OCI-LY3 (cell line): ENCODE measurements around the gene FEM1B.
"Not testable (repeated sequence)": the region's sequence is repeated elsewhere in the genome, so short reads cannot be mapped to it uniquely, and the experiment has no call there.

Experiments used
- H2AFZ ChIP-seq: fragments of 200-600, 300-600 bp; shearing (Covaris generic); 2 replicates; pipeline ENCODE4 v1.6.0; 2014; ENCODE audit warnings: antibody characterized with exemption, low read depth, low read length
- H3K27ac ChIP-seq: fragments of 200-600, 300-600 bp; sonication (generic); 2 replicates; pipeline ENCODE4 v1.5.1; 2014; ENCODE audit warnings: mild to moderate bottlenecking, low read length, moderate library complexity, mixed read lengths
- H3K27me3 ChIP-seq: fragments of 200-600, 300-600 bp; sonication (generic); 2 replicates; pipeline ENCODE4 v1.6.1; 2014; ENCODE audit warnings: low read depth, low read length, mixed read lengths
- H3K36me3 ChIP-seq: fragments of 200-600, 300-600 bp; sonication (generic); replicated peaks from 2 replicates; pipeline ENCODE3; 2014; ENCODE audit warnings: low read depth, low read length, mixed read lengths
- H3K4me1 ChIP-seq: fragments of 300-600, 200-600 bp; sonication (generic); 2 replicates; pipeline ENCODE4 v1.6.1; 2014; ENCODE audit warnings: low read length, mixed read lengths
- H3K4me2 ChIP-seq: fragments of 200-600, 300-600 bp; sonication (generic); 2 replicates; pipeline ENCODE4 v1.6.1; 2014; ENCODE audit warnings: low read length, mixed read lengths
- H3K4me3 ChIP-seq: fragments of 300-600, 200-600 bp; sonication (generic); 2 replicates; pipeline ENCODE4 v1.5.1; 2014; ENCODE audit warnings: antibody characterized with exemption, mild to moderate bottlenecking, low read length, moderate library complexity
- H3K79me2 ChIP-seq: fragments of 300-600, 200-600 bp; shearing (Covaris generic); 2 replicates; pipeline ENCODE4 v1.6.1; 2014; ENCODE audit warnings: mild to moderate bottlenecking, low read length, mixed read lengths
- H3K9ac ChIP-seq: fragments of 300-600, 200-600 bp; shearing (Covaris generic); 2 replicates; pipeline ENCODE4 v1.6.0; 2014; ENCODE audit warnings: mild to moderate bottlenecking, low read length, moderate library complexity
- H3K9me3 ChIP-seq: fragments of 200-600, 300-600 bp; shearing (Covaris generic); 2 replicates; pipeline ENCODE4 v1.6.1; 2014; ENCODE audit warnings: low read length, mixed read lengths; ENCODE audit not compliant: insufficient read depth
- H4K20me1 ChIP-seq: fragments of 200-600, 300-600 bp; sonication (generic); 2 replicates; pipeline ENCODE4 v1.6.1; 2016; ENCODE audit warnings: low read length, mixed read lengths; ENCODE audit not compliant: insufficient read depth
- CTCF ChIP-seq: fragments of 200-600, 300-600 bp; sonication (generic); IDR thresholded peaks from 2 replicates; pipeline ENCODE4 v1.5.1; 2014; ENCODE audit warnings: antibody characterized with exemption, low read length, low read depth
- EZH2phosphoT487 ChIP-seq: fragments of 200-600 bp; shearing (Covaris generic); IDR thresholded peaks from 2 replicates; pipeline ENCODE4 v1.6.1; 2018; ENCODE audit warnings: antibody characterized with exemption, mixed run types, low read depth

The FEM1B gene

GRCh38 chr15:68232449-68232848 lies 45.1 kb upstream of the FEM1B start:
- no peak overlapping the region for H3K27ac ChIP-seq
- peaks cover 24% of the 10 kb centered on the region for H3K79me2 ChIP-seq
- H3K4me3 ChIP-seq, result no peak overlapping the region
- no peak overlapping the region for H3K9ac ChIP-seq
- no peak overlapping the region for H2AFZ ChIP-seq
- no peaks in the 10 kb centered on the region for H3K36me3 ChIP-seq
- peak overlapping the region; percentile 14; the same call in 1 of the 2 replicates for H3K4me2 ChIP-seq
- H4K20me1 ChIP-seq, result peaks cover 11% of the 10 kb centered on the region
- peaks cover 29% of the 10 kb centered on the region for H3K4me1 ChIP-seq
- H3K27me3 ChIP-seq, result no peaks in the 10 kb centered on the region
- no peak for TF ChIP-seq EZH2phosphoT487
- TF ChIP-seq CTCF, result no peak
- H3K9me3 ChIP-seq, result no peaks in the 10 kb centered on the region

- no peak overlapping the region for H3K9ac ChIP-seq
- peaks cover 6% of the 10 kb centered on the region; the same call in 1 of the 2 replicates for H4K20me1 ChIP-seq
- H3K79me2 ChIP-seq, result peaks cover 20% of the 10 kb centered on the region
- TF ChIP-seq EZH2phosphoT487, result no peak
- H3K27ac ChIP-seq, result no peak overlapping the region
- H2AFZ ChIP-seq, result no peak overlapping the region
- no peaks in the 10 kb centered on the region for H3K36me3 ChIP-seq
- peaks cover 24% of the 10 kb centered on the region for H3K4me1 ChIP-seq
- H3K27me3 ChIP-seq, result no peaks in the 10 kb centered on the region
- no peaks in the 10 kb centered on the region for H3K9me3 ChIP-seq
- H3K4me2 ChIP-seq, result peak overlapping the region; percentile 14; the same call in 1 of the 2 replicates
- no peak overlapping the region for H3K4me3 ChIP-seq
Measured at GRCh38 chr15:68232937-68233336, 44.6 kb upstream of the FEM1B start.

GRCh38 chr15:68234060-68234459 lies 43.5 kb upstream of the FEM1B start:
- H2AFZ ChIP-seq, result no peak overlapping the region

GRCh38 chr15:68234520-68234919 lies 43.0 kb upstream of the FEM1B start:
- H2AFZ ChIP-seq, H4K20me1 ChIP-seq, H3K27me3 ChIP-seq, H3K4me2 ChIP-seq, H3K27ac ChIP-seq, H3K9ac ChIP-seq, H3K36me3 ChIP-seq, H3K4me3 ChIP-seq, H3K9me3 ChIP-seq, H3K79me2 ChIP-seq: not testable (repeated sequence)
- peaks cover 24% of the 10 kb centered on the region for H3K4me1 ChIP-seq

More at GRCh38 chr15:68234060-68234459, 43.5 kb upstream of the FEM1B start:
- Histone ChIP-seq H4K20me1 (no peaks in the 10 kb centered on the region), H3K27ac (no peak overlapping the region), H3K36me3 (no peaks in the 10 kb centered on the region), H3K9me3 (no peaks in the 10 kb centered on the region), H3K9ac (no peak overlapping the region), H3K4me3 (no peak overlapping the region), H3K4me2 (no peak overlapping the region), H3K27me3 (no peaks in the 10 kb centered on the region), H3K79me2 (peaks cover 8% of the 10 kb centered on the region), H3K4me1 (peaks cover 24% of the 10 kb centered on the region)
- no peak for TF ChIP-seq EZH2phosphoT487
- TF ChIP-seq CTCF, result no peak

- Histone ChIP-seq H3K27me3 (no peaks in the 10 kb centered on the region), H3K4me3 (no peak overlapping the region), H4K20me1 (no peaks in the 10 kb centered on the region), H3K9ac (no peak overlapping the region), H3K79me2 (peaks cover 4% of the 10 kb centered on the region; the same call in 1 of the 2 replicates), H3K4me1 (peaks cover 24% of the 10 kb centered on the region), H3K27ac (no peak overlapping the region), H2AFZ (no peak overlapping the region), H3K4me2 (no peak overlapping the region), H3K9me3 (no peaks in the 10 kb centered on the region), H3K36me3 (no peaks in the 10 kb centered on the region)
- no peak for TF ChIP-seq CTCF
Measured at GRCh38 chr15:68235022-68235421, 42.5 kb upstream of the FEM1B start.
